B cell (primary cell): ENCODE results near the gene TMEM182. TPM values are rescaled to one million over a fixed set of nuclear protein-coding genes. Genes with fewer than 3 reads are reported as not detected.

Experiments used
- ATAC-seq: fragments of 200-7000 bp; cut with Tn5 transposase; one replicate; pipeline ENCODE4 v1.10.0; 2021; ENCODE audit warnings: low read depth, mild to moderate bottlenecking, moderate number of reproducible peaks, moderate library complexity
- CTCF ChIA-PET: fragments of 350-600 bp; sonication (Branson Sonifier 250); formaldehyde crosslinking; loops from one replicate; lab custom pipeline; 2021; ENCODE audit warnings: antibody characterized with exemption, inconsistent platforms; lab: Charles Lee
- POLR2A ChIA-PET: fragments of 350-600 bp; sonication (Branson Sonifier 250); formaldehyde crosslinking; loops from one replicate; lab custom pipeline; 2021; ENCODE audit warnings: antibody characterized with exemption; lab: Charles Lee
- DNase-seq: peaks from one replicate; pipeline ENCODE4 v3.0.0; 2013
- H2AFZ ChIP-seq: 2 replicates; pipeline ENCODE4 v1.6.1; 2012; ENCODE audit warnings: mild to moderate bottlenecking, low read depth, low read length; ENCODE audit not compliant: insufficient read depth, poor library complexity, severe bottlenecking
- H3K27ac ChIP-seq, 2 donors: 1 replicate in 1 of 2; 2 replicates in 1 of 2; pipeline ENCODE4 v1.5.1; 2012 to 2013; ENCODE audit warnings: low read length in 2 of 2, mild to moderate bottlenecking in 2 of 2, moderate library complexity in 1 of 2
- H3K27me3 ChIP-seq, 4 experiments: fragments of 200-600 bp in 1 of 4; sonication (generic) in 1 of 4; replicated peaks in 1 of 4; 1 replicate in 2 of 4; 2 replicates in 2 of 4; pipeline versions ENCODE4 v1.6.1 to v1.7.0; 2013 to 2016; ENCODE audit warnings: low read length in 3 of 4, mild to moderate bottlenecking in 2 of 4, mixed read lengths in 1 of 4, moderate library complexity in 1 of 4; ENCODE audit not compliant: insufficient read depth in 4 of 4, control insufficient read depth in 3 of 4; ENCODE audit errors: control extremely low read depth in 1 of 4
- H3K36me3 ChIP-seq, 2 experiments: replicated peaks in 1 of 2; 1 replicate in 1 of 2; 2 replicates in 1 of 2; pipeline versions ENCODE4 v1.6.1 to v1.7.1; 2013; ENCODE audit warnings: low read length in 1 of 2; ENCODE audit not compliant: insufficient read depth in 2 of 2, control insufficient read depth in 1 of 2; ENCODE audit errors: control extremely low read depth in 1 of 2, extremely low read depth in 1 of 2
- H3K4me1 ChIP-seq, 2 donors: fragments of 200-600 bp in 1 of 2; sonication (generic) in 1 of 2; 1 replicate in 1 of 2; 2 replicates in 1 of 2; pipeline versions ENCODE4 v1.5.1 to v1.6.1; 2013 to 2017; ENCODE audit warnings: low read length in 2 of 2; ENCODE audit not compliant: control insufficient read depth in 2 of 2, insufficient read depth in 2 of 2
- H3K4me2 ChIP-seq: replicated peaks from 2 replicates; pipeline ENCODE3; 2012; ENCODE audit warnings: mild to moderate bottlenecking, low read depth, low read length; ENCODE audit not compliant: poor library complexity, severe bottlenecking
- H3K4me3 ChIP-seq, 5 experiments: fragments of 200-600 bp in 1 of 5; sonication (generic) in 1 of 5; 1 replicate in 3 of 5; 2 replicates in 2 of 5; pipeline versions ENCODE4 v1.5.1 to v1.7.0; 2011 to 2016; ENCODE audit warnings: low read length in 4 of 5, mild to moderate bottlenecking in 4 of 5, low read depth in 2 of 5, control low read depth in 1 of 5, moderate library complexity in 1 of 5; ENCODE audit not compliant: insufficient read depth in 1 of 5; ENCODE audit errors: control extremely low read depth in 1 of 5, extremely low read depth in 1 of 5
- H3K79me2 ChIP-seq: fragments of 200-600 bp; sonication (generic); one replicate; pipeline ENCODE4 v1.6.0; 2016; ENCODE audit warnings: low read length; ENCODE audit not compliant: control insufficient read depth, insufficient read depth
- H3K9ac ChIP-seq: fragments of 200-600 bp; sonication (generic); 2 replicates; pipeline ENCODE4 v1.6.1; 2017; ENCODE audit warnings: mild to moderate bottlenecking, low read length, moderate library complexity
- H3K9me3 ChIP-seq, 3 donors: one replicate each; pipeline versions ENCODE4 v1.6.1 to v1.7.1; 2013; ENCODE audit warnings: low read length in 2 of 3; ENCODE audit not compliant: control insufficient read depth in 2 of 3, insufficient read depth in 1 of 3; ENCODE audit errors: control extremely low read depth in 1 of 3
- H4K20me1 ChIP-seq: 2 replicates; pipeline ENCODE4 v1.6.0; 2012; ENCODE audit warnings: mild to moderate bottlenecking, low read length; ENCODE audit not compliant: insufficient read depth, control insufficient read depth, poor library complexity, severe bottlenecking
- H3K27ac Mint-ChIP-seq: one replicate; pipeline ENCODE4 v1.8.0; 2021; ENCODE audit warnings: mixed read lengths
- H3K27me3 Mint-ChIP-seq: one replicate; pipeline ENCODE4 v1.8.0; 2021; ENCODE audit warnings: mixed read lengths
- H3K4me1 Mint-ChIP-seq: one replicate; pipeline ENCODE4 v1.8.0; 2021; ENCODE audit warnings: mixed read lengths
- H3K4me3 Mint-ChIP-seq: one replicate; pipeline ENCODE4 v1.8.0; 2021; ENCODE audit warnings: mixed read lengths
- H3K9me3 Mint-ChIP-seq: one replicate; pipeline ENCODE4 v1.8.0; 2022; ENCODE audit warnings: mixed read lengths; ENCODE audit not compliant: insufficient read depth
- CTCF ChIP-seq: fragments of 200-600 bp; IDR thresholded peaks from one replicate; pipeline ENCODE4 v1.8.0; 2022; ENCODE audit warnings: antibody characterized with exemption, mild to moderate bottlenecking
- EZH2 ChIP-seq: IDR thresholded peaks from 2 replicates; pipeline ENCODE4 v1.6.1; 2012; ENCODE audit warnings: borderline replicate concordance, low read depth, mild to moderate bottlenecking, moderate library complexity, low read length; ENCODE audit not compliant: insufficient read depth, poor library complexity, severe bottlenecking
- WGBS: methylation state at CpG from one replicate; pipeline ENCODE4 v1.1.5; 2013; ENCODE audit warnings: missing lambda C conversion rate; ENCODE audit not compliant: insufficient coverage; 5-methylcytosine and 5-hydroxymethylcytosine counted together
- intact Hi-C: fragments of 100-400 bp; cut with micrococcal nuclease; formaldehyde crosslinking; loops from one replicate; pipeline ENCODE4 v1.10.0; 2022
- polyA plus RNA-seq: library from polyadenylated mRNA; depleted of rRNA; stranded (reverse); fragments of >200 nt; gene quantifications from 2 replicates; pipeline ENCODE4 v1.2.3, GENCODE V29; 2012
- total RNA-seq, 2 donors: library from RNA; stranded (reverse); fragments of 120-200 nt in 1 of 2; gene quantifications; 1 replicate in 1 of 2; 2 replicates in 1 of 2; pipeline versions ENCODE4 v1.2.3 to v1.2.4, GENCODE V29; 2013 to 2022

The TMEM182 gene
- total and polyA plus RNA-seq, 2 donors (not counting 1 experiment from before 2014, with no cell fraction given) = 3.8 to 6.5 TPM

GRCh38 chr2:102771114-102771513 is 9.3 kb downstream of the TMEM182 start:
- no peaks in the 10 kb centered on the region for H3K27me3 ChIP-seq
- no peaks in the 10 kb centered on the region for H3K4me1 ChIP-seq
- no peak for TF ChIP-seq EZH2
- no peak for TF ChIP-seq CTCF
- ChIA-PET POLR2A (no interaction called here), CTCF (no interaction called here)
- no peaks in the 10 kb centered on the region for H3K9me3 ChIP-seq
- Mint-ChIP-seq H3K27ac (no peak overlapping the region), H3K27me3 (no peaks in the 10 kb centered on the region), H3K4me1 (no peaks in the 10 kb centered on the region), H3K4me3 (no peak overlapping the region), H3K9me3 (no peaks in the 10 kb centered on the region)
- DNase-seq (no peak), ATAC-seq (no peak)
- no peak overlapping the region for H3K9ac ChIP-seq
- H3K27ac ChIP-seq = no peak overlapping the region
- peaks cover 3 to 10% of the 10 kb centered on the region in 2 experiments for H3K36me3 ChIP-seq
- no peak overlapping the region for H2AFZ ChIP-seq
- intact Hi-C loops = no loop called here
- H3K4me3 ChIP-seq = no peak overlapping the region
- no peak overlapping the region for H3K4me2 ChIP-seq
- 90% methylated on average over 3 of the region's 3 CpGs for WGBS
- no peaks in the 10 kb centered on the region for H4K20me1 ChIP-seq
- H3K79me2 ChIP-seq = no peaks in the 10 kb centered on the region

- Mint-ChIP-seq H3K9me3 (no peaks in the 10 kb centered on the region), H3K4me1 (no peaks in the 10 kb centered on the region), H3K27ac (no peak overlapping the region), H3K4me3 (no peak overlapping the region), H3K27me3 (no peaks in the 10 kb centered on the region)
- DNase-seq = no peak
- H3K4me3 ChIP-seq = no peak overlapping the region
- no peaks in the 10 kb centered on the region for H3K4me1 ChIP-seq
- H3K27ac ChIP-seq = no peak overlapping the region
- no peaks in the 10 kb centered on the region for H3K9me3 ChIP-seq
- CTCF ChIA-PET = interaction anchor here (1.2 kb wide), 1 partner anchor 19 kb away, joined by 3 read pairs; no protein-coding TSS in a partner anchor
- no CpG with 5 or more reads among the region's 3 CpGs for WGBS
- intact Hi-C loops = no loop called here
- H3K27me3 ChIP-seq = no peaks in the 10 kb centered on the region
- no peak for ATAC-seq
- H4K20me1 ChIP-seq = no peaks in the 10 kb centered on the region
- H3K79me2 ChIP-seq = no peaks in the 10 kb centered on the region
- TF ChIP-seq EZH2 (no peak), CTCF (no peak)
- POLR2A ChIA-PET = no interaction called here
- H3K36me3 ChIP-seq = peaks cover 3 to 10% of the 10 kb centered on the region in 2 experiments
- no peak overlapping the region for H2AFZ ChIP-seq
- H3K4me2 ChIP-seq = no peak overlapping the region
- no peak overlapping the region for H3K9ac ChIP-seq
These were observed 10.8 kb downstream of the TMEM182 start for GRCh38 chr2:102772659-102773058.
